ENCODE data around the gene TBL1Y. TPM values are rescaled to one million over a fixed set of nuclear protein-coding genes. Genes with fewer than 3 reads are reported as not detected.

Gene TBL1Y
- total RNA-seq, 1 donor from 2014 or later = not detected

DNA sequence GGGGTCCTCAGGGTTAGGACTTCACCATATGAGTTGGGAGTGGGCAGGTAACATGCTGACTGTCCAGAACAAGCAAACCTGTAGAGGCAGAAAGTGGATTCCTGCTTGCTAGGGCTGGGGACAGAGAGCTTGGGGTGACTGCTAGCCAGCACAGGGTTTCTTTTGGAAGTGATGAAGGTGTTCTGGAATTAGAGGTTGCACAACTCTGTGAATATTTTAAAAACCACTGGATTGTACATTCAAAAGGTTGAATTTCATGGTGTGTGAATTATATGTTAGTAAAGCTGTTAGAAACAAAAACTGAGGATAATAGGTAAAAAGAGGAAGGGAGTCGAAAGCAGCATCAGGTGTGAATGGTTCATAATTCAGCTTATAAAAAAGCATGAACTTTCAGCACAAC lies 57.7 kb downstream of the TBL1Y start:
- Mint-ChIP-seq H3K4me3 (ENCODE audit: unreplicated experiment) (no peak overlapping the region), H3K27ac (ENCODE audit: unreplicated experiment) (no peak overlapping the region), H3K27me3 (ENCODE audit: unreplicated experiment) (no peaks in the 10 kb centered on the region), H3K9me3 (ENCODE audit: unreplicated experiment) (peaks cover 2% of the 10 kb centered on the region), H3K36me3 (ENCODE audit: unreplicated experiment) (no peaks in the 10 kb centered on the region), H3K4me1 (ENCODE audit: low read depth, unreplicated experiment) (peaks cover 2% of the 10 kb centered on the region)
- TF ChIP-seq, protein P1, sequence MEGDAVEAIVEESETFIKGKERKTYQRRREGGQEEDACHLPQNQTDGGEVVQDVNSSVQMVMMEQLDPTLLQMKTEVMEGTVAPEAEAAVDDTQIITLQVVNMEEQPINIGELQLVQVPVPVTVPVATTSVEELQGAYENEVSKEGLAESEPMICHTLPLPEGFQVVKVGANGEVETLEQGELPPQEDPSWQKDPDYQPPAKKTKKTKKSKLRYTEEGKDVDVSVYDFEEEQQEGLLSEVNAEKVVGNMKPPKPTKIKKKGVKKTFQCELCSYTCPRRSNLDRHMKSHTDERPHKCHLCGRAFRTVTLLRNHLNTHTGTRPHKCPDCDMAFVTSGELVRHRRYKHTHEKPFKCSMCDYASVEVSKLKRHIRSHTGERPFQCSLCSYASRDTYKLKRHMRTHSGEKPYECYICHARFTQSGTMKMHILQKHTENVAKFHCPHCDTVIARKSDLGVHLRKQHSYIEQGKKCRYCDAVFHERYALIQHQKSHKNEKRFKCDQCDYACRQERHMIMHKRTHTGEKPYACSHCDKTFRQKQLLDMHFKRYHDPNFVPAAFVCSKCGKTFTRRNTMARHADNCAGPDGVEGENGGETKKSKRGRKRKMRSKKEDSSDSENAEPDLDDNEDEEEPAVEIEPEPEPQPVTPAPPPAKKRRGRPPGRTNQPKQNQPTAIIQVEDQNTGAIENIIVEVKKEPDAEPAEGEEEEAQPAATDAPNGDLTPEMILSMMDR (IDR thresholded peaks at IDR 0.05; ENCODE audit: partially characterized antibody, unreplicated experiment) = no peak
- DNase-seq = no peak

DNA sequence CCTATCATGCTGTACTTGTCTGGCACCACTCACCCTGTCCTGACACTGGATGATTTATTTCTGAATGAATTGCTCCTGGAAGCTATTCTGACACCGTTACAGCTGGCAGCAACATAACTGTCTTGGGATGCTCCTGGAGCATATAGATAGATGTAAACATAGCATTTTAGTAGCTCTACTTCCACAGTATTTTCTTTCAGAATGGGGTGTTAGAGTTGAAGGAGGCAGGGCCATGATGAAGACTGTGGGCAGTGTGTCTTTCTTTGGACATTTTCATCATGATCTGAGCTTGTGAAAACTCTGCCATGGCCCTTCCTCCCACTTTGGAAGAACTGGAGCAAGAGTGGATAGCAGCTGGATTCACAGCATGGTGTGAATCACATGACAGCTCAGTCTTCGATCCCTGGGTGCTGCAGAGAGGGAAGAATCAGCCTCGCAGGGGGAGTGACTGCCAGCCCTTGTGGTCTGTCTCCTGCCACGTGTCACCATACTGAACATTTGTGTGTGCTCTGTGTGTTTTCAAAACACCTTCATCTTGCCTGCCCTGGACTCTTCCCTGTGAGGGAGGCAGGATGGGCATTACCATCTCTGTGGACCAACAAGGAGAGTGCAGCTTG lies 61.9 kb downstream of the TBL1Y start:
- TF ChIP-seq, protein P1 (IDR thresholded peaks at IDR 0.05; ENCODE audit: partially characterized antibody, unreplicated experiment) = no peak

DNA sequence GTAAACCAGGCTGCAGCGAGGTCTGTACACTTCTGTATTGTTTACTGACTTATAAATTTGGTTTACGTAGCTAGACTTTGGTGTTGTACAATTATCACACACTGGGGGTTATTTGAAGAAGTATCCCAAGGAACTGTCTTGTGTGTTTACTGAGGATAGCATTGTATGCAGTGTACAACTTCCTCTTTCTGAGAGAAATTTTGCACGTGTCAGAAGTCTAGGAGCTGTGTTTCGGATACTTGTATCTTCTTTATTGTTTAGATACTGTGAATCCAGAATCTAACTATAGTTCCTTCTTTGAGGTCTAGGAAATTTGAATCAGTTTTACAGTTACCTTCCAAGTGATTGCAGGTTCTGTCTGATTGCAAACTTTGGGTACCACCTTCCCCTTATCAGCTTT lies 64.5 kb downstream of the TBL1Y start:
- no peaks in the 10 kb centered on the region for H3K9me3 Mint-ChIP-seq (ENCODE audit: unreplicated experiment)
- no peaks in the 10 kb centered on the region for H3K27me3 Mint-ChIP-seq (ENCODE audit: unreplicated experiment)
- no peaks in the 10 kb centered on the region for H3K36me3 Mint-ChIP-seq (ENCODE audit: unreplicated experiment)
- no peak for DNase-seq
- H3K27ac Mint-ChIP-seq (ENCODE audit: unreplicated experiment) = no peak overlapping the region
- H3K4me1 Mint-ChIP-seq (ENCODE audit: low read depth, unreplicated experiment) = no peaks in the 10 kb centered on the region
- TF ChIP-seq, protein P1 (IDR thresholded peaks at IDR 0.05; ENCODE audit: partially characterized antibody, unreplicated experiment) = no peak
- no peak overlapping the region for H3K4me3 Mint-ChIP-seq (ENCODE audit: unreplicated experiment)

More for the DNA sequence above, 61.9 kb downstream of the TBL1Y start:
- Mint-ChIP-seq H3K4me1 (ENCODE audit: low read depth, unreplicated experiment) (no peaks in the 10 kb centered on the region), H3K27ac (ENCODE audit: unreplicated experiment) (no peak overlapping the region), H3K4me3 (ENCODE audit: unreplicated experiment) (no peak overlapping the region), H3K9me3 (ENCODE audit: unreplicated experiment) (no peaks in the 10 kb centered on the region), H3K36me3 (ENCODE audit: unreplicated experiment) (no peaks in the 10 kb centered on the region), H3K27me3 (ENCODE audit: unreplicated experiment) (no peaks in the 10 kb centered on the region)
- no peak for DNase-seq

DNA sequence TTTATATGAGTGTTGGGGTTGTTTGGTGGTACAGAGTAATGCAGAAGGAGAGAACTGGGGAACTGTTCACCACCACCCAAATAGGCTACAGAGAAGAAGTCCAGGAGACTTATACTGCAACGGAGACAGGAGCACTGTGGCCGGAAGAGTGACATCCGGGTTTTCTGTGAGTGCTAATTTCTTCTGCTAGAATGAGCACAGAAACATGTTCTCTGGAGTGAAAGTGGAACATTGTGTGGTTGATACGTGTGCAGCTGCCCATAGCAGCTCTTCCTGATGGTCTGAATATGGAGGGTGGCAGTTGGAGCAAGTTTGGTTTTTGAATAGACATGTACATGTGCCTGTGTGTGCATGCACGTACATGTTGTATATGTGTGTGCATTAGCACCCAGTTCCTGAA lies 67.3 kb downstream of the TBL1Y start:
- Mint-ChIP-seq H3K27ac (ENCODE audit: unreplicated experiment) (no peak overlapping the region), H3K27me3 (ENCODE audit: unreplicated experiment) (no peaks in the 10 kb centered on the region), H3K4me3 (ENCODE audit: unreplicated experiment) (no peak overlapping the region), H3K4me1 (ENCODE audit: low read depth, unreplicated experiment) (no peaks in the 10 kb centered on the region), H3K36me3 (ENCODE audit: unreplicated experiment) (no peaks in the 10 kb centered on the region), H3K9me3 (ENCODE audit: unreplicated experiment) (no peaks in the 10 kb centered on the region)
- DNase-seq = no peak
- TF ChIP-seq, protein P1 (IDR thresholded peaks at IDR 0.05; ENCODE audit: partially characterized antibody, unreplicated experiment) = no peak

DNA sequence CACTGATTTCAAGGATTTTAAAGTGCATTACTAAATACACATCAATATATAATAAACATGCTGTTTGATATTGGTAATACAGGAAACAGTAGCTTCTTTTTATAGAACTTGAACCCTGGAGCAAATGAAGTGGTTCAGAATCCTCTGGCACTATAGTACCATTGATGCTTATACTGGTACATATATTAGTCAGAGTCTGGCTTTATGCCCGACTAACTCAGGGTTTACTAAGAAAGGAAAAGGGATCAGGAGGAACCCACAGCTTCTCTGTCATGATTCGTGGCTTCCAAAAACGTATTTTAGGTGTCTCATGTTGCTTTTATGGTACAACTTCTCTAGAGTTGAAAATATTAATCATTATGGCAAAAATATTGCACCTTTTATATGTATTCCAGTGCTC lies 72.7 kb downstream of the TBL1Y start:
- no peaks in the 10 kb centered on the region for H3K9me3 Mint-ChIP-seq (ENCODE audit: unreplicated experiment)
- no peaks in the 10 kb centered on the region for H3K27me3 Mint-ChIP-seq (ENCODE audit: unreplicated experiment)

More for the DNA sequence above, 72.7 kb downstream of the TBL1Y start:
- no peak for DNase-seq
- Mint-ChIP-seq H3K4me3 (ENCODE audit: unreplicated experiment) (no peak overlapping the region), H3K36me3 (ENCODE audit: unreplicated experiment) (no peaks in the 10 kb centered on the region), H3K4me1 (ENCODE audit: low read depth, unreplicated experiment) (no peaks in the 10 kb centered on the region), H3K27ac (ENCODE audit: unreplicated experiment) (no peak overlapping the region)
- TF ChIP-seq, protein P1 (IDR thresholded peaks at IDR 0.05; ENCODE audit: partially characterized antibody, unreplicated experiment) = no peak

Measured in glutamatergic neuron (in vitro differentiated cells).